ENCODE data around the gene IZUMO4.
"Not testable (repeated sequence)": the region's sequence is repeated elsewhere in the genome, so short reads cannot be mapped to it uniquely, and the experiment has no call there.

The IZUMO4 gene

DNA sequence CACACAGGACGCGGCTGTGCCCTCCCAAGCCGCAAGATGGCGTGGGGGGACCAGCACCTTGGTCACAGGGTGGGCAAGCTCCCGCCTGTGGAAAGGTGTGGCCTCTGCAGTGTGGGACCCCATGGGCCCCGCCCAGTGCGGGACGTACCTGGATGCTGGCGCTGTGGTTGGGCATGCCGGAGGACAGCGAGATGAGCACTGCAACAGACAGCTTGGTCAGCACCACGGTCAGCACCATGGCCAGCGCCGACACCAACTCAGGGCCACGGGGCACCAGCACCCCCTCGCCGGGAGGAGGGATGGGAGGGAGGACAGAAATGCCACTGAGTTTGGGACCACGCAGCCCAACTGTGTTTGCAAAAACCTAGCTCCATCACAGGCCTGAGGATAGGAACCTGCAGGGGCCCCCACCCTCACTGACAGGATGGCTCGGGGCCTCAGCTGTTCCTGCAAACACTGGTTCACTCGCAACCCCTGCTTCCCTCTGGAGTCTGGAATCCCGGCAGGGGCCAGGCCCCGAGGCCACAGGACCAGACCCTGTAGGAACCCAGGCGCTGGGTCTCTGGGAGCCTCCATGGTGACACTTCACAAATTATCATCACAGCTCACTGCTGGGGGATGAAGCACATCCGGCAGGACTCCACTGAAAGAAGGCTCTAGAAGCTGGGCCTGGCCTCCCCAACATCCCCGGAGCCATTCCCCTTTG, 27.1 kb downstream of the IZUMO4 start:
- POLR2A ChIA-PET: no interaction called here
- no peak for TF ChIP-seq CTBP1 (IDR thresholded peaks at IDR 0.05; ENCODE audit: borderline replicate concordance)
- TF ChIP-seq FOXK2 (IDR thresholded peaks at IDR 0.05): no peak
- TF ChIP-seq HDGF (IDR thresholded peaks at IDR 0.05; ENCODE audit: borderline replicate concordance): no peak
- no peak for TF ChIP-seq LEF1 (IDR thresholded peaks at IDR 0.05; ENCODE audit: borderline replicate concordance)
- TF ChIP-seq FOXA1 (IDR thresholded peaks at IDR 0.05): no peak
- TF ChIP-seq, protein P1, sequence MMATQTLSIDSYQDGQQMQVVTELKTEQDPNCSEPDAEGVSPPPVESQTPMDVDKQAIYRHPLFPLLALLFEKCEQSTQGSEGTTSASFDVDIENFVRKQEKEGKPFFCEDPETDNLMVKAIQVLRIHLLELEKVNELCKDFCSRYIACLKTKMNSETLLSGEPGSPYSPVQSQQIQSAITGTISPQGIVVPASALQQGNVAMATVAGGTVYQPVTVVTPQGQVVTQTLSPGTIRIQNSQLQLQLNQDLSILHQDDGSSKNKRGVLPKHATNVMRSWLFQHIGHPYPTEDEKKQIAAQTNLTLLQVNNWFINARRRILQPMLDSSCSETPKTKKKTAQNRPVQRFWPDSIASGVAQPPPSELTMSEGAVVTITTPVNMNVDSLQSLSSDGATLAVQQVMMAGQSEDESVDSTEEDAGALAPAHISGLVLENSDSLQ (IDR thresholded peaks at IDR 0.05): no peak
- no peak for TF ChIP-seq NFRKB (IDR thresholded peaks at IDR 0.05)
- TF ChIP-seq ARNT (IDR thresholded peaks at IDR 0.05): no peak
- TF ChIP-seq SUZ12 (IDR thresholded peaks at IDR 0.05): no peak
- TF ChIP-seq ZNF384 (IDR thresholded peaks at IDR 0.05): no peak
- TF ChIP-seq TARDBP (IDR thresholded peaks at IDR 0.05): no peak
- no peak for TF ChIP-seq ELF4 (IDR thresholded peaks at IDR 0.05)
- no peak for TF ChIP-seq L3MBTL2 (conservative IDR thresholded peaks at IDR 0.05)
- TF ChIP-seq FOXM1 (IDR thresholded peaks at IDR 0.05; ENCODE audit: borderline replicate concordance): no peak
- TF ChIP-seq BHLHE40 (IDR thresholded peaks at IDR 0.05; ENCODE audit: borderline replicate concordance): no peak
- no peak for TF ChIP-seq SP1 (IDR thresholded peaks at IDR 0.05)

DNA sequence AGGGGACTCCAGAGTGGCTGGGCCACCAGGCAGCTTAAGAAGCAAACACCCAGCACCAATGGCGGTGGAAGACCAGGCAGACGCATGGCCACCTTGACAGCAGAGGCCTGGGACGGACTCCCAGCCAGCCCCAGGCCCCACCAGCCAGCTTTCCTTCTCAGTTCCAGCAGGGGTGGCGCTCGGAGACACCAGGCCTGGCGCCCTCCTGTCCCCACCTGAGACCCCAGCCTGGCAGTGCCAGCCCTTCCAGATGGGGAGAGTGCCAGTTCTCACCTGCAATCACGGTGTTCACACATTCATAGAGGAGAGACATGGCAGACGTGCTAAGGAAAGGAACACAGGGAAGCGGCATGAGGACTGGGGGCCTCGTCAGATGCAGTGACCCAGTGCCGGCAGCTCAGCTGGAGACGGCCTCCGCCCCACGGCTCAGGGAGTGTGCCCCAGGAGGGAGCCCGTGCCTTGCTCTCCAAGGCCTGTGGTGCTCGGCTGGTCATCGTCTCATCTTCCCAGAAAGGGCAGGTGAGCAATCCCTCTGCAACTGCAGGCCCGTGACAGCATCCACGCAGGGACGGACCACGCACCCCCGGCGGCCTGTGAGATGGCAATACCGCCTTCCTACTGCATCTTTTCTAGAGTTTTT, 30.3 kb downstream of the IZUMO4 start:
- ChIA-PET POLR2A (no interaction called here), CTCF (no interaction called here)
- no peak for DNase-seq (ENCODE audit: extremely low spot score)
- no peak for TF ChIP-seq ZNF384 (IDR thresholded peaks at IDR 0.05)
- TF ChIP-seq FOXA1 (IDR thresholded peaks at IDR 0.05): no peak
- no peak for TF ChIP-seq FOXK2 (IDR thresholded peaks at IDR 0.05)
- TF ChIP-seq ARNT (IDR thresholded peaks at IDR 0.05): no peak
- TF ChIP-seq, protein P1 (IDR thresholded peaks at IDR 0.05): no peak
- TF ChIP-seq BHLHE40 (IDR thresholded peaks at IDR 0.05; ENCODE audit: borderline replicate concordance): no peak
- TF ChIP-seq NFRKB (IDR thresholded peaks at IDR 0.05): no peak
- no peak for TF ChIP-seq HDGF (IDR thresholded peaks at IDR 0.05; ENCODE audit: borderline replicate concordance)
- no peak for TF ChIP-seq TARDBP (IDR thresholded peaks at IDR 0.05)
- TF ChIP-seq CTBP1 (IDR thresholded peaks at IDR 0.05; ENCODE audit: borderline replicate concordance): no peak
- no peak for TF ChIP-seq SP1 (IDR thresholded peaks at IDR 0.05)
- TF ChIP-seq L3MBTL2 (conservative IDR thresholded peaks at IDR 0.05): no peak
- TF ChIP-seq SUZ12 (IDR thresholded peaks at IDR 0.05): no peak
- no peak for TF ChIP-seq ELF4 (IDR thresholded peaks at IDR 0.05)
- no peak for TF ChIP-seq FOXM1 (IDR thresholded peaks at IDR 0.05; ENCODE audit: borderline replicate concordance)
- no peak for TF ChIP-seq LEF1 (IDR thresholded peaks at IDR 0.05; ENCODE audit: borderline replicate concordance)

More for the DNA sequence above, 27.1 kb downstream of the IZUMO4 start:
- CTCF ChIA-PET: no interaction called here
- DNase-seq (ENCODE audit: extremely low spot score): no peak

DNA sequence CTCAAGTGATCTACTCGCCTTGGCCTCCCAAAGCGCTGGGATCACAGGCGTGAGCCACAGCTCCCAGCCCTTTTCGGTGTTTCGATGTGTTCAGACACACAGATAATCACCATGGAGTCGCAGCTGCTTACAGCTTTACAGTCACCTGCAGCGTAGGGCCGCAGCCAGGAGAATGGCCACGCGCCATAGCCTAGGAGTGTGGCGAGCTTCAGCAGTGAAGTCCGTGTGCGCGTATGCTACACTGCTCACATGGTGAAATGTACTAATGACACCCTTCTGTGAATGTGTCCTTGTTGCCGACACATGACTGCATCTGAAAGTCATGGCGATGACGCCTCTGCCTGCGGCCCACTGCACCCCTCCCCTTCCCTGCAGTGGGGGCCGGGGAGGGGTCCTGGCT, 31.0 kb downstream of the IZUMO4 start:
- ChIA-PET POLR2A (no interaction called here), CTCF (no interaction called here)
- no peak for DNase-seq (ENCODE audit: extremely low spot score)
- TF ChIP-seq ELF4 (IDR thresholded peaks at IDR 0.05): no peak
- TF ChIP-seq FOXK2 (IDR thresholded peaks at IDR 0.05): no peak
- no peak for TF ChIP-seq BHLHE40 (IDR thresholded peaks at IDR 0.05; ENCODE audit: borderline replicate concordance)
- TF ChIP-seq, protein P1 (IDR thresholded peaks at IDR 0.05): no peak
- no peak for TF ChIP-seq SUZ12 (IDR thresholded peaks at IDR 0.05)
- no peak for TF ChIP-seq ZNF384 (IDR thresholded peaks at IDR 0.05)
- no peak for TF ChIP-seq CTBP1 (IDR thresholded peaks at IDR 0.05; ENCODE audit: borderline replicate concordance)
- no peak for TF ChIP-seq HDGF (IDR thresholded peaks at IDR 0.05; ENCODE audit: borderline replicate concordance)
- TF ChIP-seq FOXA1 (IDR thresholded peaks at IDR 0.05): no peak
- no peak for TF ChIP-seq ARNT (IDR thresholded peaks at IDR 0.05)
- no peak for TF ChIP-seq SP1 (IDR thresholded peaks at IDR 0.05)
- no peak for TF ChIP-seq LEF1 (IDR thresholded peaks at IDR 0.05; ENCODE audit: borderline replicate concordance)
- no peak for TF ChIP-seq FOXM1 (IDR thresholded peaks at IDR 0.05; ENCODE audit: borderline replicate concordance)
- no peak for TF ChIP-seq L3MBTL2 (conservative IDR thresholded peaks at IDR 0.05)
- TF ChIP-seq TARDBP (IDR thresholded peaks at IDR 0.05): no peak

DNA sequence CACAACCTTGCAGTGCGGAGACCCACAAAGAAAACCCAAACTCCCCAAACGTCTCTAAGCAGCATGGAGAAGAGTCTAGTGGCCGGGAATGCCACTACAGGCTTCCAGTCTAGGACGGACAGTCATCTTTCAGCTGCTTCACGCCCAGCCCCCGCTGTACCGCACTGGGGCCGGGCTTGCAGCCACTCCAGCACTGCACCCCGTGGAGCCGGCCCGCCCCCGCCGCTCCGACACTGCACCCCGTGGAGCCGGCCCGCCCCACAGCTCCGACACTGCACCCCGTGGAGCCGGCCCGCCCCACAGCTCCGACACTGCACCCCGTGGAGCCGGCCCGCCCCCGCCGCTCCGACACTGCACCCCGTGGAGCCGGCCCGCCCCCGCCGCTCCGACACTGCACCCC, 31.5 kb downstream of the IZUMO4 start:
- DNase-seq (ENCODE audit: extremely low spot score); CTCF ChIA-PET: not testable (repeated sequence)

DNA sequence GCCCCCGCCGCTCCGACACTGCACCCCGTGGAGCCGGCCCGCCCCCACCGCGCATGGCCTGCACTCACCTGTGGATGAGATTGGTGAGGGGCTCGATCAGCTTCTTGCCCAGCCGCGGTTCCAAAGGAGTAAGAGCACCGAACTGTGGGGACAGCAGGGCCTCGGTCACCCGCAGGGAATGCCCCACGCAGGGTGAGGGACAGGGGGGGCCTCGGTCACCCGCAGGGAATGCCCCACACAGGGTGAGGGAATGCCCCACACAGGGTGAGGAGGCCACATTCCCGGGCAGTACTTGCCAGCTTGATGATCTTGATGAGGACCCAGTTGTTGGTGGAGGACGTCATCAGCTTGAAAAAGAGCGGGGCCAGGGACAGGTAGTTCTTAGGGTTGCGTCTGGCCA, 32.3 kb downstream of the IZUMO4 start:
- TF ChIP-seq FOXA1 (IDR thresholded peaks at IDR 0.05): no peak
- ChIA-PET POLR2A (interaction anchor here (0.5 kb wide), 1 partner anchor 258 kb away, joined by 3 read pairs; no protein-coding TSS in a partner anchor), CTCF (no interaction called here)
- DNase-seq (ENCODE audit: extremely low spot score): no peak

More for the DNA sequence above, 31.5 kb downstream of the IZUMO4 start:
- POLR2A ChIA-PET: not testable (repeated sequence)

DNA sequence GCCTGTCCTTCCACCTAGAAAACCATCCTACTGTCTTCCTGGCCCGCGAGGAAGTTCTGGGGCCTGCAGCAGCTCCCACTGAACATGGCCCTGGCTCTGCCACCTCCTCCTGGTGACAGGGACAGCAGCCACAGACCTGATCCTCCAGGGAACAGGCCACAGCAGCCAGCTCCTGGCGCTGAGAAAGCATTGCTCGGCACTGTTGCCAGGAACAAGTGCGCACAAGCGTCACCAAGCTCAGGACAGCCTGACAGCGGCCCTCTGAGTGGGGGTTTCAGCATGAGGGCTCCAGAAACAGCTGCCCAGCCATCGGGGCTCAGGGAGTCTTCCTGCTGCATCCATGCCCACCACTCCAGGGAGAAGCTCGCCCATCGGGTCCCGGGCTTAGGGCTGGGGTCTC, 32.8 kb downstream of the IZUMO4 start:
- CTCF ChIA-PET: no interaction called here
- POLR2A ChIA-PET: interaction anchor here (0.5 kb wide), 1 partner anchor 259 kb away, joined by 3 read pairs; no protein-coding TSS in a partner anchor
- no peak for DNase-seq (ENCODE audit: extremely low spot score)
- TF ChIP-seq NFRKB (IDR thresholded peaks at IDR 0.05) (no peak), SP1 (IDR thresholded peaks at IDR 0.05) (no peak), BHLHE40 (IDR thresholded peaks at IDR 0.05; ENCODE audit: borderline replicate concordance) (no peak), ARNT (IDR thresholded peaks at IDR 0.05) (no peak), TARDBP (IDR thresholded peaks at IDR 0.05) (no peak), FOXA1 (IDR thresholded peaks at IDR 0.05) (no peak), ZNF384 (IDR thresholded peaks at IDR 0.05) (no peak), HDGF (IDR thresholded peaks at IDR 0.05; ENCODE audit: borderline replicate concordance) (no peak), LEF1 (IDR thresholded peaks at IDR 0.05; ENCODE audit: borderline replicate concordance) (no peak), CTBP1 (IDR thresholded peaks at IDR 0.05; ENCODE audit: borderline replicate concordance) (no peak)
- TF ChIP-seq, protein P1 (IDR thresholded peaks at IDR 0.05): no peak
